Calu3 (cell line): ENCODE measurements around the gene IGFL4. TPM values are rescaled to one million over a fixed set of nuclear protein-coding genes. Genes with fewer than 3 reads are reported as not detected.

Experiments used
- BruUV-seq: library from RNA; stranded (reverse); fragments of 400-500 nt; replicated peaks from 2 replicates; lab custom pipeline; 2021; lab: Mats Ljungman, UMichigan
- CTCF ChIA-PET: fragments of 300-600 bp; sonication (Branson Sonifier 250); formaldehyde crosslinking; loops from one replicate; lab custom pipeline; 2022; ENCODE audit warnings: antibody characterized with exemption; lab: Charles Lee
- DNase-seq: peaks from one replicate; pipeline ENCODE4 v3.0.0; 2022
- H3K27ac Mint-ChIP-seq: one replicate; pipeline ENCODE4 v1.8.0; 2022; ENCODE audit warnings: mixed read lengths; ENCODE audit not compliant: unreplicated experiment
- H3K27me3 Mint-ChIP-seq: one replicate; pipeline ENCODE4 v1.8.0; 2022; ENCODE audit warnings: mixed read lengths; ENCODE audit not compliant: unreplicated experiment
- H3K36me3 Mint-ChIP-seq: one replicate; pipeline ENCODE4 v1.8.0; 2022; ENCODE audit warnings: mild to moderate bottlenecking, moderate library complexity, mixed read lengths; ENCODE audit not compliant: insufficient read depth, unreplicated experiment
- H3K4me1 Mint-ChIP-seq: one replicate; pipeline ENCODE4 v1.8.0; 2022; ENCODE audit warnings: mild to moderate bottlenecking, low read depth, mixed read lengths; ENCODE audit not compliant: unreplicated experiment
- H3K4me3 Mint-ChIP-seq: one replicate; pipeline ENCODE4 v1.8.0; 2022; ENCODE audit warnings: mild to moderate bottlenecking, low read depth, moderate library complexity, mixed read lengths; ENCODE audit not compliant: unreplicated experiment
- H3K9me3 Mint-ChIP-seq: one replicate; pipeline ENCODE4 v1.8.0; 2022; ENCODE audit warnings: low read depth, mixed read lengths; ENCODE audit not compliant: unreplicated experiment
- intact Hi-C: fragments of 100-400 bp; cut with micrococcal nuclease; formaldehyde crosslinking; loops from one replicate; pipeline ENCODE4 v1.10.0; 2022; ENCODE audit not compliant: unreplicated experiment
- total RNA-seq: library from RNA; stranded (reverse); gene quantifications from 2 replicates; pipeline ENCODE4 v1.2.3, GENCODE V29; 2022
- TF ChIP-seq, protein P1 (sequence below): fragments of 200-600 bp; IDR thresholded peaks from one replicate; pipeline ENCODE4 v1.8.0; 2022; ENCODE audit warnings: antibody characterized with exemption; ENCODE audit not compliant: unreplicated experiment

Gene IGFL4
- total RNA-seq, 1 experiment from 2014 or later: not detected

DNA sequence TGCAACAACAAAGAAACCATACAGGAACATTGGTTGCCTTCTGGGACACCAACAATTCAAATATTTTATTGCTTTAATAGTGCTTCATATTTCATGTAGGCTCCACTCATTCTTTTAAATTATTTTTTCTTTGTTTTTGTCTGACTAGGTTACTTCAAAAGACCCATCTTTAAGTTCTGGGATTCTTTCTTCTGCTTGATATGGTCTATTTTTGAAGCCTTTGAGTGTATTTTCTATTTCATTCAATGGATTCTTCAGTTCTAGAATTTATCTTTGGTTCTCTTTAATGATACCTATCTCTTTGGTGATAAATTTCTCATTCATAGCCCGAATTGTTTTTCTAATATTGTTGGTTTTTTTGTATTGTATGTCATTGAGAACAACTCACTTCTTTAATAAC lies 45.1 kb upstream of the IGFL4 start:
- no peak overlapping the region for H3K4me3 Mint-ChIP-seq
- CTCF ChIA-PET: no interaction called here

DNA sequence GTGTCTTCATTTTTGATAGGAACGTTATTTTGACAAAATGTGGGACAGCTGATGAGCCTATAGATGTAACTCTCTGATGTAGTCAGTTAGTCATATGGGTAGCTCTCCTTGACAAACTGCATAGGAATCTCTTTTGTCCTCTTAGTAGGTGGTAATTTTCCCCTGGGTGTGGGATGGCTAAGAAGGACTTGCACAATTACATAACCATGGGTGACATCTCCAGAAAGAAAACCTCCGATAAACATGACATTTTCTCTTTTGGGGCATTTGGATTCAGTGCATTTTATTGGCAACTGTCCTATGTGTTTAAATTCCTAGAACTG lies 41.9 kb upstream of the IGFL4 start:
- Mint-ChIP-seq H3K9me3 (no peaks in the 10 kb centered on the region), H3K27ac (no peak overlapping the region), H3K4me1 (peaks cover under 1% of the 10 kb centered on the region), H3K36me3 (no peaks in the 10 kb centered on the region), H3K4me3 (no peak overlapping the region), H3K27me3 (peaks cover 100% of the 10 kb centered on the region)
- DNase-seq: no peak
- no TSS peak for BruUV-seq
- intact Hi-C loops: loop anchor here (1.0 kb wide), 2 partner anchors 107 to 183 kb away; no protein-coding TSS in a partner anchor
- CTCF ChIA-PET: interaction anchor here (1.3 to 2.3 kb wide), 3 partner anchors 106 to 182 kb away, joined by 3 to 16 read pairs (median 16); no protein-coding TSS in a partner anchor
- TF ChIP-seq, protein P1, sequence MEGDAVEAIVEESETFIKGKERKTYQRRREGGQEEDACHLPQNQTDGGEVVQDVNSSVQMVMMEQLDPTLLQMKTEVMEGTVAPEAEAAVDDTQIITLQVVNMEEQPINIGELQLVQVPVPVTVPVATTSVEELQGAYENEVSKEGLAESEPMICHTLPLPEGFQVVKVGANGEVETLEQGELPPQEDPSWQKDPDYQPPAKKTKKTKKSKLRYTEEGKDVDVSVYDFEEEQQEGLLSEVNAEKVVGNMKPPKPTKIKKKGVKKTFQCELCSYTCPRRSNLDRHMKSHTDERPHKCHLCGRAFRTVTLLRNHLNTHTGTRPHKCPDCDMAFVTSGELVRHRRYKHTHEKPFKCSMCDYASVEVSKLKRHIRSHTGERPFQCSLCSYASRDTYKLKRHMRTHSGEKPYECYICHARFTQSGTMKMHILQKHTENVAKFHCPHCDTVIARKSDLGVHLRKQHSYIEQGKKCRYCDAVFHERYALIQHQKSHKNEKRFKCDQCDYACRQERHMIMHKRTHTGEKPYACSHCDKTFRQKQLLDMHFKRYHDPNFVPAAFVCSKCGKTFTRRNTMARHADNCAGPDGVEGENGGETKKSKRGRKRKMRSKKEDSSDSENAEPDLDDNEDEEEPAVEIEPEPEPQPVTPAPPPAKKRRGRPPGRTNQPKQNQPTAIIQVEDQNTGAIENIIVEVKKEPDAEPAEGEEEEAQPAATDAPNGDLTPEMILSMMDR: no peak

More for the DNA sequence above, 45.1 kb upstream of the IGFL4 start:
- BruUV-seq: no TSS peak
- TF ChIP-seq, protein P1: no peak
- no peaks in the 10 kb centered on the region for H3K36me3 Mint-ChIP-seq
- H3K27ac Mint-ChIP-seq: no peak overlapping the region
- no peak for DNase-seq
- no peaks in the 10 kb centered on the region for H3K4me1 Mint-ChIP-seq
- H3K27me3 Mint-ChIP-seq: peaks cover 100% of the 10 kb centered on the region
- H3K9me3 Mint-ChIP-seq: no peaks in the 10 kb centered on the region
- intact Hi-C loops: no loop called here

DNA sequence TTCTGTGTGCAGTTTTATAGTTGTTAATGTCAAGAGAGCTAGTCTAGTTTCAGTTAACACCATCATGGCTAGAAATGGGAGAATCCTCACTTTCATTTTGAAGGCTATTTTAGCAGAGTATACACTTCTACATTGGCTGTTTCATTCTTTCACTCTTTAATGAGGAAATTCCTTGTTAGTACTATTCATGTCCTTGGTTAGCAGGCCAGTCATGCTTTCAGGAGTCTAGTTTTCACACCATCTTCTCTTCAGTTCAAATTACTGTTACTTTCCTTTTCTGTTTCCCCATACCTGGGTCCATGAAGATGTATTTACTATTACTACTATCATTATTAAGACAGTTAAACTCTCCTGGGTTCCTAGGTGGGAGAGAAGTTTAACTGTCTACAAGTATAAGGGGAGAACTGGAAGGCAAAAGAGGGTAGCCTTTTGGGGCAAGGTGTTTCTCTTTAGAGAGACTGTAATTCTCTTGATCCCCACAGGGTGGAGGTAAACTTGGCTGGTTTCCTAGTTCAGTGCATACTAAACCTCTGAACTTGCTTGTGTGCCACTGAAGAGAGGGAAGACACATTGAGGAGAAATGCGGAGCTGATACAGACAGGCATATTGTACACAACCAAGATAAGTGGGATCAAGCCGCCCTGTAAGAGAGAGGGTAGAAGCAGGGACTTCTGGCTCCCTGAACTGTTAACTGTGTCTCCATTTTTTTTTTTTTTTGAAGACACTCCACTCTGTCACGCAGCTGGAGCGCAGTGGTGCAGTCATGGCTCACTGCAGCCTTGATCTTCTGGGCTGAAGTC lies 41.3 kb upstream of the IGFL4 start:
- intact Hi-C loops: loop anchor here (1.0 kb wide), 2 partner anchors 107 to 183 kb away; no protein-coding TSS in a partner anchor
- BruUV-seq: no TSS peak
- Mint-ChIP-seq H3K4me1 (peaks cover 7% of the 10 kb centered on the region), H3K27me3 (peaks cover 100% of the 10 kb centered on the region), H3K4me3 (no peak overlapping the region), H3K27ac (no peak overlapping the region), H3K9me3 (no peaks in the 10 kb centered on the region), H3K36me3 (no peaks in the 10 kb centered on the region)
- TF ChIP-seq, protein P1: peak; percentile 69
- peak; percentile 66 for DNase-seq
- CTCF ChIA-PET: interaction anchor here (0.7 to 2.3 kb wide), 4 partner anchors 92 to 183 kb away, joined by 3 to 16 read pairs (median 10); no protein-coding TSS in a partner anchor

DNA sequence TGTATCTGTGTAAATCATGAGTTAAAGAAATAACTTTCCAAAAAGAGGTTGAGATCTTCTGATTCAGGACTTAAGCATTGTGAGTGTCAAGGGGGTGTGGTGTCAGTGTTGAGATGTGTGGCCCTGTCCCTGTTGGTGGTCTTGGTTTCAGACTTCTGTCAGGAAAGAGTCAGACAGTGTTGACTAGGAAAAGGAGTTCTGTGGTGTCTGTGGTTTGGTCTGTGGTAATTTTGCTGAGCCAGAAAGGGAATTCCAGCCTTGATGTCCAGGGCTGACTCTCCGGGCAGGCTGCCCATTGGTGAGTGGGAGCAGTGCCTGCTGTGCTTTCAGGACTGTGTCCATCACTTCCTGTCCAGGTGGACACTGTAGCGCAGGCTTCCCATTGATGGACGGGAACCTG lies 39.8 kb upstream of the IGFL4 start:
- BruUV-seq: no TSS peak
- H3K9me3 Mint-ChIP-seq: no peaks in the 10 kb centered on the region
- peaks cover 14% of the 10 kb centered on the region for H3K4me1 Mint-ChIP-seq

More for the DNA sequence above, 39.8 kb upstream of the IGFL4 start:
- H3K36me3 Mint-ChIP-seq: no peaks in the 10 kb centered on the region
- intact Hi-C loops: no loop called here
- CTCF ChIA-PET: interaction anchor here (2.3 to 2.7 kb wide), 2 partner anchors 183 to 185 kb away, joined by 16 to 54 read pairs; no protein-coding TSS in a partner anchor
- DNase-seq: peak; percentile 28
- H3K4me3 Mint-ChIP-seq: no peak overlapping the region
- peaks cover 100% of the 10 kb centered on the region for H3K27me3 Mint-ChIP-seq
- TF ChIP-seq, protein P1: no peak
- H3K27ac Mint-ChIP-seq: no peak overlapping the region
